HCT116 (cell line): ENCODE results near the gene SEMA5A. TPM values are rescaled to one million over a fixed set of nuclear protein-coding genes. Genes with fewer than 3 reads are reported as not detected.

ENCODE experiments used
- ATAC-seq: fragments of 200-7000 bp; cut with Tn5 transposase; 2 replicates; pipeline ENCODE4 v1.9.1; 2020; ENCODE audit warnings: mild to moderate bottlenecking, moderate library complexity
- BruUV-seq: library from RNA; stranded (reverse); fragments of 400-500 nt; replicated peaks from 2 replicates; lab custom pipeline; 2021; lab: Mats Ljungman, UMichigan
- CTCF ChIA-PET: fragments of 300-600 bp; sonication (Branson Sonifier 250); formaldehyde crosslinking; loops from one replicate; lab custom pipeline; 2021; ENCODE audit warnings: antibody characterized with exemption; lab: Charles Lee
- POLR2A ChIA-PET: fragments of 300-600, 350-600 bp; sonication (Branson Sonifier 250); formaldehyde crosslinking; loops from one replicate; lab custom pipeline; 2021; ENCODE audit warnings: antibody characterized with exemption; lab: Charles Lee
- RAD21 ChIA-PET, 2 experiments: fragments of 300-600 bp; sonication (Branson Sonifier 250); formaldehyde crosslinking; loops; one replicate each; lab custom pipeline; 2023; ENCODE audit warnings: low total read pairs in 2 of 2; ENCODE audit not compliant: uncharacterized antibody in 2 of 2, unreplicated experiment in 2 of 2, low non-redundant PET in 1 of 2; lab: Charles Lee
- DNase-seq: peaks from one replicate; pipeline ENCODE4 v3.0.0-alpha.2; 2010; ENCODE audit warnings: low read depth, low spot score
- H2AFZ ChIP-seq: fragments of 200-600 bp; shearing (Covaris generic), sonication (generic); 2 replicates; pipeline ENCODE4 v1.6.1; 2017; ENCODE audit warnings: low read depth, mixed run types, mixed read lengths, antibody characterized with exemption, low read length; ENCODE audit not compliant: poor library complexity, severe bottlenecking
- H3K27ac ChIP-seq: 2 replicates; pipeline ENCODE4 v1.5.1; 2012; ENCODE audit warnings: low read depth, low read length
- H3K27me3 ChIP-seq: fragments of 200-600 bp; sonication (generic); 2 replicates; pipeline ENCODE4 v1.6.1; 2016; ENCODE audit warnings: mixed run types, low read length, mixed read lengths; ENCODE audit not compliant: insufficient read depth
- H3K36me3 ChIP-seq, 2 experiments: fragments of 200-500 bp in 1 of 2; fragments of 200-600 bp in 1 of 2; sonication (Bioruptor generic) in 1 of 2; sonication (generic) in 1 of 2; 2 replicates each; pipeline versions ENCODE4 v1.5.1 to v1.6.1; 2014 to 2016; ENCODE audit warnings: low read length in 2 of 2, inconsistent platforms in 1 of 2, mixed read lengths in 1 of 2, mixed run types in 1 of 2; ENCODE audit not compliant: insufficient read depth in 2 of 2, control insufficient read depth in 1 of 2
- H3K4me1 ChIP-seq, 2 experiments: fragments of 200-600 bp in 1 of 2; sonication (generic) in 1 of 2; 2 replicates each; pipeline versions ENCODE4 v1.5.1 to v1.6.1; 2012 to 2017; ENCODE audit warnings: low read length in 2 of 2, inconsistent platforms in 1 of 2, mild to moderate bottlenecking in 1 of 2, mixed read lengths in 1 of 2, mixed run types in 1 of 2, moderate library complexity in 1 of 2; ENCODE audit not compliant: insufficient read depth in 2 of 2, control insufficient read depth in 1 of 2
- H3K4me2 ChIP-seq: fragments of 200-600 bp; sonication (generic); 2 replicates; pipeline ENCODE4 v1.6.1; 2017; ENCODE audit warnings: mixed run types, low read length, mixed read lengths
- H3K4me3 ChIP-seq, 2 experiments: fragments of 200-600 bp in 1 of 2; sonication (generic) in 1 of 2; replicated peaks in 1 of 2; 2 replicates each; pipeline ENCODE4 v1.5.1; 2011 to 2016; ENCODE audit warnings: low read length in 2 of 2, control low read depth in 1 of 2, low read depth in 1 of 2, mild to moderate bottlenecking in 1 of 2, mixed read lengths in 1 of 2, mixed run types in 1 of 2
- H3K79me2 ChIP-seq: fragments of 200-600 bp; sonication (generic); 2 replicates; pipeline ENCODE4 v1.6.1; 2017; ENCODE audit warnings: mild to moderate bottlenecking, mixed run types, low read length, moderate library complexity, mixed read lengths; ENCODE audit not compliant: insufficient read depth
- H3K9ac ChIP-seq: fragments of 200-600 bp; sonication (generic); 2 replicates; pipeline ENCODE4 v1.6.1; 2016; ENCODE audit warnings: low read length, mixed read lengths
- H3K9me2 ChIP-seq: fragments of 200-600 bp; sonication (generic), shearing (Covaris generic); 2 replicates; pipeline ENCODE4 v1.6.1; 2017; ENCODE audit warnings: mixed run types, mild to moderate bottlenecking, moderate library complexity; ENCODE audit not compliant: insufficient read depth
- H3K9me3 ChIP-seq, 2 experiments: fragments of 200-500 bp in 1 of 2; fragments of 200-600 bp in 1 of 2; sonication (Bioruptor generic) in 1 of 2; sonication (generic) in 1 of 2; 2 replicates each; pipeline ENCODE4 v1.6.1; 2014 to 2017; ENCODE audit warnings: low read length in 2 of 2, mixed read lengths in 2 of 2, inconsistent platforms in 1 of 2, low read depth in 1 of 2, mild to moderate bottlenecking in 1 of 2, mixed run types in 1 of 2, moderate library complexity in 1 of 2; ENCODE audit not compliant: control insufficient read depth in 1 of 2, insufficient read depth in 1 of 2
- H4K20me1 ChIP-seq: fragments of 200-600 bp; sonication (generic), shearing (Covaris generic); 2 replicates; pipeline ENCODE4 v1.6.1; 2017; ENCODE audit warnings: mixed run types, mild to moderate bottlenecking, moderate library complexity; ENCODE audit not compliant: insufficient read depth
- CEBPB ChIP-seq: IDR thresholded peaks from 2 replicates; pipeline ENCODE4 v1.6.1; 2012; ENCODE audit warnings: low read depth
- CTCF ChIP-seq, 3 experiments: fragments of 200-600 bp in 1 of 3; sonication (generic) in 1 of 3; IDR thresholded peaks in 2 of 3; conservative IDR thresholded peaks in 1 of 3; 2 replicates each; pipeline ENCODE4 v1.5.1; 2012 to 2017; ENCODE audit warnings: low read depth in 2 of 3, low read length in 2 of 3, antibody characterized with exemption in 1 of 3, borderline replicate concordance in 1 of 3, control low read depth in 1 of 3, mild to moderate bottlenecking in 1 of 3, mixed read lengths in 1 of 3, mixed run types in 1 of 3, moderate library complexity in 1 of 3; ENCODE audit not compliant: insufficient read depth in 1 of 3
- RAD21 ChIP-seq: IDR thresholded peaks from 2 replicates; pipeline ENCODE4 v1.6.1; 2012; ENCODE audit warnings: low read depth, mild to moderate bottlenecking
- intact Hi-C: fragments of 100-400 bp; cut with micrococcal nuclease; formaldehyde crosslinking; loops from 2 replicates; pipeline ENCODE4 v1.10.0; 2022
- total RNA-seq: library from RNA; stranded (reverse); gene quantifications from one replicate; pipeline ENCODE4 v1.2.1, GENCODE V29; 2021; ENCODE audit not compliant: unreplicated experiment

SEMA5A gene
- total RNA-seq, 1 experiment from 2014 or later: 0.02 TPM

DNA sequence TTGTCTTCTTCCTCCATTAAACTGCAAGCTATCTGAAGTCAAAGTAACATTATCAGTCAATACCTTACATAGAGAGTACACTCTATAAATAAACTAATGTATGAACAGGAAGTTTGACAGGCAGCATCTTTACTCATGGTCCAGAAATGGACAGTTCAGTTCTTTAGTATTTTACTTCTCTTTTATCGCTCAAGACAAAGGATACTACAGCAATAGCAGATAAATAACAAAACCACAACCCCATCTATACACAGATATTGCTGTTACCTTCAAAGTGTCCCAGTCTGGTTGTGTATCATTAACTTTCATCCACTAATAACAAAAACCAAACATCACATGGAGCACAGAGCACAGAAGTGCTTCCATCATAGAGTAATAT, 46.4 kb downstream of the SEMA5A start (continued):
- TF ChIP-seq CTCF (IDR thresholded peaks at IDR 0.05 in 2 of 3, conservative IDR thresholded peaks at IDR 0.05 in 1 of 3; ENCODE audit: borderline replicate concordance in 1 of 3, insufficient read depth in 1 of 3, low read depth in 2 of 3, low read length in 2 of 3): no peak

DNA sequence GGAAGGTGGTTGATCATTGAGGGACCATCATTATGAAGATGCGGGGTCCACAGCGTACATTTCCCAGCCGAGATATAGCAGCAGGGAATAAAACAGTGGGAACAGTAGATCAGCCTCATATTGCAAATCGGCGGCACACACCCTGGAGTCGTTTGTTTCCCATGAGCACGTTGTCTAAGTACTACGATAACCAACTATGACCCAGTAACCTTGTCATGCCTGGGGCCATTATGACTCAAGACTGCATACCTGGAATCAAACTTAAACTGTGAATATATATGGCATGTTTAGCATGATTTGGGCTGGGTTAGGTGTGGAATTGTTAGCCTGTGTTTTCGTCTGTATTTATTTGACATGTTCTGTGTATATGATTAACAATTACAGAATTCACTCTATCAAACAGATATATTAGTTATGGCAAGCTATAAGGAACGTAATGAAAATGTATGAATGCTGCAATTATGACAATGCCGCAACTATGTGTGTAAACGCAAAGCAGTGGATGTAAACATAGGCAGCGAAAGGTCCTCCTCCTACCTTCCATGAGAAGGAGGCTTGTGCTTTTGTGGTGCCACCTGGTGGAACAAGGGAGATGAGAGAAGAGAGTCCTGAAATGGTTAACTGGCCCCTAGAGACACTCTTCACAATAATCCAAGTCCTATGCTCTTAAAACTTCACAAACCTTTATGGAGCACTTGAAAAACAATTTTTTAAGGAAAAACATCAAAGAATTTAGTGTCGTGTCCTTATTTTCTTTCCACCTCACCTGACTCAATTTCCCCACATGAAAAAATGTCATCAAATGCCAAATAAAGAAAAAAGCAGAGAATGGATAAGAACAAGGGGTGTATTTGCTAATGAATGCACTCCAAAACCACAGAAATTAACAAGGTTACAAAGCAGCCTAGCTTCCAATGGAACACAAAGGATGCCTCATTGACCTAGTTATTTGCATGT, 47.1 kb downstream of the SEMA5A start:
- Histone ChIP-seq H4K20me1 (no peaks in the 10 kb centered on the region), H3K9me3 (peaks cover 0 to 31% of the 10 kb centered on the region in 2 experiments; a peak in 2 of 4 replicates), H3K36me3 (no peaks in the 10 kb centered on the region), H3K27ac (no peak overlapping the region), H3K9ac (no peak overlapping the region), H3K4me1 (no peaks in the 10 kb centered on the region), H3K27me3 (no peaks in the 10 kb centered on the region), H3K4me3 (no peak overlapping the region)
- intact Hi-C loops: no loop called here
- ATAC-seq (no peak), DNase-seq (no peak)
- POLR2A ChIA-PET: no interaction called here
- CTCF ChIA-PET: no interaction called here
- BruUV-seq: no TSS peak
- RAD21 ChIA-PET: no interaction called here
- TF ChIP-seq CEBPB: no peak
- peak in 1 of 3 experiments; percentile 16; a peak in 2 of 6 replicates for TF ChIP-seq CTCF (IDR thresholded peaks at IDR 0.05 in 2 of 3, conservative IDR thresholded peaks at IDR 0.05 in 1 of 3; ENCODE audit: borderline replicate concordance in 1 of 3, insufficient read depth in 1 of 3, low read depth in 2 of 3, low read length in 2 of 3)
- peak; percentile 6; the same call in 1 of the 2 replicates for TF ChIP-seq RAD21
- TF ChIP-seq, all 23 proteins: peak for 2
- no peak overlapping the region for H2AFZ ChIP-seq
- H3K9me2 ChIP-seq: no peaks in the 10 kb centered on the region
- no peaks in the 10 kb centered on the region for H3K79me2 ChIP-seq
- no peak overlapping the region for H3K4me2 ChIP-seq
